GM08714 (cell line): ENCODE results near the gene PRR18.

Experiments
- H3K4me3 ChIP-seq: fragments of 200-500 bp; sonication (Bioruptor generic); 2 replicates; pipeline ENCODE4 v1.5.1; 2014; ENCODE audit warnings: mild to moderate bottlenecking, low read length, inconsistent platforms
- ZNF274 ChIP-seq: IDR thresholded peaks from 2 replicates; pipeline ENCODE4 v1.6.1; 2012; ENCODE audit warnings: mild to moderate bottlenecking, low read depth, low read length

Gene PRR18

DNA sequence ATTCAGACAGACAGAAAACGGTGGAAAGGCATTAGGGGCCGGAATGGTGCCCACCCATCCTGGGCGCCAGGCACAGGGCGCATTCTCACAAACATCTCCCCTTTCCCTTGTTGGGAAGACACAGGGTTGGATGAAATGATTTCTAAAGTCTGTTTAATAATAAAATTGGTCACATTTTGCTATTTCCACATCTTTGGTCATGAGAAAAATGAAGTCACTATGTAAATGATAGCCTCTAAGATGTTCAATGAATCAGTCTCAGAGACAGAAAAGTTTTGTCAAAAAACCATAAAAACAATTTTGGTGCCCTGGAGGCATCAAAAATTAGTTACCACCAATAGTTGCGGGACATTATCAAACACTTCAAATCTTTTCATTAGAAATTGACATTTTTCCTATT lies 40.7 kb downstream of the PRR18 start:
- no peak overlapping the region for H3K4me3 ChIP-seq
- TF ChIP-seq ZNF274 = no peak

- no peak overlapping the region for H3K4me3 ChIP-seq
- TF ChIP-seq ZNF274 = no peak
Observed at GRCh38 chr6:166266336-166266735, 41.9 kb downstream of the PRR18 start.

- no peak for TF ChIP-seq ZNF274
- H3K4me3 ChIP-seq = no peak overlapping the region
Observed at GRCh38 chr6:166262743-166263515, 45.3 kb downstream of the PRR18 start.

DNA sequence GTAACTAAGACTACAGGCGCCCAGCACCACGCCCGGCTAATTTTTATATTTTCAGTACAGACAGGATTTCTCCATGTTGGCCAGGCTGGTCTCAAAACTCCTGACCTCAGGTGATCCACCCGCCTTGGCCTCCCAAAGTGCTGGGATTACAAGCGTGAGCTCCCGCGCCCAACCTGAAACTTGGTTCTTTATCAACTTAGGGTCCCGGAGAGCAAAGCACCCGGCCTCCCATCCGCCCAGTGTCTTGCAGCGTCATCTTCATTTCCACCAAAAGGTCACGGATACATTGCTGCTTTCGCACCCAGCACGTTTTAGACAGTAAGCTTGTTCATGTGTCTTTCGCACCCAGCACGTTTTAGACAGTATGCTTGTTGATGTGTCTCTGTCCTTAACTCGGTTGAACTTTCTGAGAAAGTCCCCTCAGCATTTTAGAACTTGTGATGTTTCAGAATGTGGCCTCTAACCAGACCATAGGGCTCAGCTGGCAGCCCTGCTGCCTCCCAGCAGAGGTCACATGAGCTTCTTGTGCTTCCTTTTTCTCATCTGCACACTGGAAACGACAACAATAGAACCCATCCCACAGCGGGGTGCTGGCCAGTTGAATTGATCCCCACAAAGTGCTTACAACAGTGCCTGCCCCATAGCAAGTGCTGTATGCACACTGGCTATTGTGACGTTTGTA lies 48.8 kb downstream of the PRR18 start:
- no peak for TF ChIP-seq ZNF274
- H3K4me3 ChIP-seq = no peak overlapping the region

DNA sequence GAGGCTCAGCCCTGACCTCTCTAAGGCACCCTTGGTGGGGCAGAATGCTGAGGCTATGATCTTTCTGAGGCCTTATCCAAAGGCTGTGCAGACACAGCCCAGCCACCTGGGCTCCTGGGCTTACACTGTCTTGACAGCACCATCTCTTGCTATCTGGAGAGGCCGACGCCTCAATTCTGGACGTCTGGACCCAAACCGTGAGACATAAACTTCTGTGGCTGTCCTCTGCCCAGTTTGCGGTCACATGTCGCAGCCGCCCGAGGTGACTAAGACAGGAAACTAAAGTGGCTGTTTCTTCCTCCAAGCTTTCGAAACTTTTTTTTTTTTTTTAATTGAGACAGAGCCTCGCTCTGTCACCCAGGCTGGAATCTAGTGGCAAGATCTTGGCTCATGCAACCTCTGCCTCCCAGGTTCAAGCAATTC lies 49.3 kb downstream of the PRR18 start:
- H3K4me3 ChIP-seq = no peak overlapping the region
- no peak for TF ChIP-seq ZNF274

- H3K4me3 ChIP-seq = no peak overlapping the region
- TF ChIP-seq ZNF274 = no peak
Observed at GRCh38 chr6:166257911-166258318, 50.3 kb downstream of the PRR18 start.
